BJ (cell line): ENCODE data around the gene CPED1. TPM values are rescaled to one million over a fixed set of nuclear protein-coding genes. Genes with fewer than 3 reads are reported as not detected.

ENCODE experiments used
- CTCF ChIA-PET: fragments of 350-600 bp; formaldehyde crosslinking; extraction: SDS; loops from one replicate; lab custom pipeline; 2021; ENCODE audit warnings: antibody characterized with exemption, inconsistent platforms; lab: Yijun Ruan, JAX
- POLR2A ChIA-PET: fragments of 300-600 bp; sonication (Branson Sonifier 250); formaldehyde crosslinking; extraction: SDS; loops from one replicate; lab custom pipeline; 2021; ENCODE audit warnings: antibody characterized with exemption; lab: Charles Lee
- DNase-seq: peaks from one replicate; pipeline ENCODE4 v3.0.0-alpha.2; 2011; ENCODE audit warnings: low read depth
- H3K27me3 ChIP-seq: 2 replicates; pipeline ENCODE4 v1.6.0; 2011; ENCODE audit warnings: low read length; ENCODE audit not compliant: control insufficient read depth, insufficient read depth
- H3K36me3 ChIP-seq: 2 replicates; pipeline ENCODE4 v1.5.1; 2011; ENCODE audit warnings: low read length; ENCODE audit not compliant: control insufficient read depth, insufficient read depth
- H3K4me3 ChIP-seq: 2 replicates; pipeline ENCODE4 v1.5.1; 2011; ENCODE audit warnings: low read depth, mild to moderate bottlenecking, control low read depth, low read length
- polyA plus RNA-seq: library from polyadenylated mRNA; depleted of rRNA; stranded (reverse); fragments of >200 nt; gene quantifications from 2 replicates; pipeline ENCODE4 v1.2.3, GENCODE V29; 2011
- TF ChIP-seq, protein P1 (sequence below): IDR thresholded peaks from 2 replicates; pipeline ENCODE4 v1.5.1; 2011; ENCODE audit warnings: low read depth, mild to moderate bottlenecking, control low read depth, inconsistent platforms, low read length, moderate library complexity; ENCODE audit not compliant: insufficient read depth

Gene CPED1
- polyA plus RNA-seq, 1 experiment, result 18.3 TPM

GRCh38 chr7:121157885-121158590 lies 169.5 kb downstream of the CPED1 start:
- TF ChIP-seq, protein P1, sequence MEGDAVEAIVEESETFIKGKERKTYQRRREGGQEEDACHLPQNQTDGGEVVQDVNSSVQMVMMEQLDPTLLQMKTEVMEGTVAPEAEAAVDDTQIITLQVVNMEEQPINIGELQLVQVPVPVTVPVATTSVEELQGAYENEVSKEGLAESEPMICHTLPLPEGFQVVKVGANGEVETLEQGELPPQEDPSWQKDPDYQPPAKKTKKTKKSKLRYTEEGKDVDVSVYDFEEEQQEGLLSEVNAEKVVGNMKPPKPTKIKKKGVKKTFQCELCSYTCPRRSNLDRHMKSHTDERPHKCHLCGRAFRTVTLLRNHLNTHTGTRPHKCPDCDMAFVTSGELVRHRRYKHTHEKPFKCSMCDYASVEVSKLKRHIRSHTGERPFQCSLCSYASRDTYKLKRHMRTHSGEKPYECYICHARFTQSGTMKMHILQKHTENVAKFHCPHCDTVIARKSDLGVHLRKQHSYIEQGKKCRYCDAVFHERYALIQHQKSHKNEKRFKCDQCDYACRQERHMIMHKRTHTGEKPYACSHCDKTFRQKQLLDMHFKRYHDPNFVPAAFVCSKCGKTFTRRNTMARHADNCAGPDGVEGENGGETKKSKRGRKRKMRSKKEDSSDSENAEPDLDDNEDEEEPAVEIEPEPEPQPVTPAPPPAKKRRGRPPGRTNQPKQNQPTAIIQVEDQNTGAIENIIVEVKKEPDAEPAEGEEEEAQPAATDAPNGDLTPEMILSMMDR, result no peak
- DNase-seq, result no peak
- ChIA-PET POLR2A (no interaction called here), CTCF (interaction anchor here (0.6 kb wide), 1 partner anchor 167 kb away, joined by 7 read pairs; no protein-coding TSS in a partner anchor)
- no peak overlapping the region for H3K4me3 ChIP-seq
- H3K27me3 ChIP-seq, result no peaks in the 10 kb centered on the region
- H3K36me3 ChIP-seq, result no peaks in the 10 kb centered on the region

- Histone ChIP-seq H3K27me3 (no peaks in the 10 kb centered on the region), H3K36me3 (no peaks in the 10 kb centered on the region), H3K4me3 (no peak overlapping the region)
- TF ChIP-seq, protein P1, result no peak
- POLR2A ChIA-PET, result no interaction called here
- DNase-seq, result no peak
- CTCF ChIA-PET, result no interaction called here
Observed at GRCh38 chr7:121158665-121159064, 170.2 kb downstream of the CPED1 start.

GRCh38 chr7:121159553-121159952 lies 171.0 kb downstream of the CPED1 start:
- Histone ChIP-seq H3K36me3 (no peaks in the 10 kb centered on the region), H3K4me3 (no peak overlapping the region), H3K27me3 (no peaks in the 10 kb centered on the region)
- TF ChIP-seq, protein P1, result no peak
- ChIA-PET CTCF (no interaction called here), POLR2A (no interaction called here)
- no peak for DNase-seq

GRCh38 chr7:121160150-121161008 lies 171.9 kb downstream of the CPED1 start:
- TF ChIP-seq, protein P1, result no peak
- no peak for DNase-seq
- CTCF ChIA-PET, result interaction anchor here (1.5 kb wide), 1 partner anchor 10 kb away, joined by 5 read pairs; no protein-coding TSS in a partner anchor
- no peak overlapping the region for H3K4me3 ChIP-seq
- H3K36me3 ChIP-seq, result no peaks in the 10 kb centered on the region
- POLR2A ChIA-PET, result no interaction called here
- H3K27me3 ChIP-seq, result no peaks in the 10 kb centered on the region

DNA sequence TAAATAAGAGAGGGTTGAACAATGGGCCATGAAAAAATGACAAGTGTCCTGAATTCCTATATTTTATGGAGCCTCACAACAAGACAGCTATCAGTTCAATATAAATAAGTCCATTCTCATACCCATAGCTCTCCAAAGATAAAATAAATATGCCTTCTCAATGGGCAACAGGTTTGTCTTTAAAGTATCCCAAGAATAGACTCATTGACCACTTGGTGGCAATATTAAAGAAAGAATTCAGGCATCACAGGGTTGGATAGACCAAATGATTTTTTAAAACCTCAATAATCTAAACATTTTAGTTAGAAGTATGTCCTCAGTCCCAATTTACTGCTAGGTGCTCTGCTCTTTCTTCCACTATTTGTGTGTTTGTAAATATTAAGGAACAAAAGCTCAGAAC lies 175.2 kb downstream of the CPED1 start:
- POLR2A ChIA-PET, result no interaction called here
- no peak for DNase-seq
- no peak overlapping the region for H3K4me3 ChIP-seq
- H3K36me3 ChIP-seq, result no peaks in the 10 kb centered on the region
- TF ChIP-seq, protein P1, result no peak
- no peaks in the 10 kb centered on the region for H3K27me3 ChIP-seq
- CTCF ChIA-PET, result no interaction called here
